BE2C (cell line): ENCODE data around the gene RAB11FIP4.

Experiments
- DNase-seq: peaks from one replicate; pipeline ENCODE4 v3.0.0-alpha.2; 2020
- H3K27me3 ChIP-seq: fragments of 250-450 bp; sonication (Bioruptor Pico); 2 replicates; pipeline ENCODE4 v1.5.1; 2020; ENCODE audit warnings: mild to moderate bottlenecking
- H3K36me3 ChIP-seq: fragments of 250-450 bp; sonication (Bioruptor Pico); 2 replicates; pipeline ENCODE4 v1.5.1; 2020; ENCODE audit warnings: mild to moderate bottlenecking
- H3K4me1 ChIP-seq: fragments of 250-450 bp; sonication (Bioruptor Pico); 2 replicates; pipeline ENCODE4 v1.5.1; 2020
- H3K4me3 ChIP-seq: 2 replicates; pipeline ENCODE4 v1.5.1; 2011; ENCODE audit warnings: low read depth, low read length
- H3K9me3 ChIP-seq: fragments of 250-450 bp; sonication (Bioruptor Pico); 2 replicates; pipeline ENCODE4 v1.5.1; 2020
- CTCF ChIP-seq: IDR thresholded peaks from 2 replicates; pipeline ENCODE4 v1.5.1; 2012; ENCODE audit warnings: mild to moderate bottlenecking, low read depth, low read length

Gene RAB11FIP4

GRCh38 chr17:31364012-31364411 lies 27.5 kb upstream of the RAB11FIP4 start:
- H3K36me3 ChIP-seq, result no peaks in the 10 kb centered on the region
- TF ChIP-seq CTCF, result no peak
- H3K9me3 ChIP-seq, result no peaks in the 10 kb centered on the region

GRCh38 chr17:31366088-31366487 lies 25.4 kb upstream of the RAB11FIP4 start:
- Histone ChIP-seq H3K4me1 (no peaks in the 10 kb centered on the region), H3K4me3 (no peak overlapping the region), H3K9me3 (no peaks in the 10 kb centered on the region), H3K36me3 (no peaks in the 10 kb centered on the region), H3K27me3 (no peaks in the 10 kb centered on the region)
- TF ChIP-seq CTCF, result no peak
- DNase-seq, result no peak

More at GRCh38 chr17:31364012-31364411, 27.5 kb upstream of the RAB11FIP4 start:
- no peak for DNase-seq
- no peaks in the 10 kb centered on the region for H3K27me3 ChIP-seq
- no peaks in the 10 kb centered on the region for H3K4me1 ChIP-seq
- H3K4me3 ChIP-seq, result no peak overlapping the region

GRCh38 chr17:31369266-31369665 lies 22.2 kb upstream of the RAB11FIP4 start:
- H3K27me3 ChIP-seq, result no peaks in the 10 kb centered on the region
- no peaks in the 10 kb centered on the region for H3K36me3 ChIP-seq
- no peak overlapping the region for H3K4me3 ChIP-seq
- H3K9me3 ChIP-seq, result no peaks in the 10 kb centered on the region
- no peaks in the 10 kb centered on the region for H3K4me1 ChIP-seq
- no peak for TF ChIP-seq CTCF
- no peak for DNase-seq

- Histone ChIP-seq H3K4me1 (no peaks in the 10 kb centered on the region), H3K9me3 (no peaks in the 10 kb centered on the region), H3K27me3 (no peaks in the 10 kb centered on the region), H3K36me3 (no peaks in the 10 kb centered on the region), H3K4me3 (no peak overlapping the region)
- no peak for DNase-seq
- TF ChIP-seq CTCF, result no peak
These were observed 19.9 kb upstream of the RAB11FIP4 start for GRCh38 chr17:31371511-31372097.

GRCh38 chr17:31373150-31374093 lies 18.1 kb upstream of the RAB11FIP4 start:
- H3K4me3 ChIP-seq, result no peak overlapping the region
- H3K27me3 ChIP-seq, result no peaks in the 10 kb centered on the region
- TF ChIP-seq CTCF, result peak; percentile 49
- H3K9me3 ChIP-seq, result no peaks in the 10 kb centered on the region
- no peaks in the 10 kb centered on the region for H3K36me3 ChIP-seq
- DNase-seq, result no peak
- H3K4me1 ChIP-seq, result no peaks in the 10 kb centered on the region

GRCh38 chr17:31374094-31374447 lies 17.4 kb upstream of the RAB11FIP4 start:
- TF ChIP-seq CTCF, result no peak
- Histone ChIP-seq H3K4me3 (no peak overlapping the region), H3K27me3 (no peaks in the 10 kb centered on the region), H3K9me3 (no peaks in the 10 kb centered on the region), H3K36me3 (no peaks in the 10 kb centered on the region), H3K4me1 (no peaks in the 10 kb centered on the region)
- DNase-seq, result no peak
